ENCODE measurements around the gene SLIT3.

SLIT3 gene

GRCh38 chr5:168713051-168713450 lies 587.9 kb downstream of the SLIT3 start:
- CTCF ChIA-PET = no interaction called here
- POLR2A ChIA-PET = no interaction called here
- DNase-seq (ENCODE audit: extremely low spot score) = no peak
- no peak for TF ChIP-seq PKNOX1 (IDR thresholded peaks at IDR 0.05)
- TF ChIP-seq L3MBTL2 (conservative IDR thresholded peaks at IDR 0.05) = no peak
- no peak for TF ChIP-seq BHLHE40 (IDR thresholded peaks at IDR 0.05; ENCODE audit: borderline replicate concordance)
- no peak for TF ChIP-seq LEF1 (IDR thresholded peaks at IDR 0.05; ENCODE audit: borderline replicate concordance)
- no peak for TF ChIP-seq FOXM1 (IDR thresholded peaks at IDR 0.05; ENCODE audit: borderline replicate concordance)
- no peak for TF ChIP-seq TARDBP (IDR thresholded peaks at IDR 0.05)
- TF ChIP-seq SP1 (IDR thresholded peaks at IDR 0.05) = no peak
- TF ChIP-seq FOXA1 (IDR thresholded peaks at IDR 0.05) = no peak
- TF ChIP-seq ELF4 (IDR thresholded peaks at IDR 0.05) = no peak
- no peak for TF ChIP-seq ZNF384 (IDR thresholded peaks at IDR 0.05)
- TF ChIP-seq CTBP1 (IDR thresholded peaks at IDR 0.05; ENCODE audit: borderline replicate concordance) = no peak
- no peak for TF ChIP-seq ARNT (IDR thresholded peaks at IDR 0.05)
- TF ChIP-seq HDGF (IDR thresholded peaks at IDR 0.05; ENCODE audit: borderline replicate concordance) = no peak
- no peak for TF ChIP-seq FOXK2 (IDR thresholded peaks at IDR 0.05)
- TF ChIP-seq NFRKB (IDR thresholded peaks at IDR 0.05) = no peak
- no peak for TF ChIP-seq SUZ12 (IDR thresholded peaks at IDR 0.05)

- no peak for TF ChIP-seq ELF4 (IDR thresholded peaks at IDR 0.05)
- no peak for TF ChIP-seq L3MBTL2 (conservative IDR thresholded peaks at IDR 0.05)
- no peak for TF ChIP-seq BHLHE40 (IDR thresholded peaks at IDR 0.05; ENCODE audit: borderline replicate concordance)
- no peak for TF ChIP-seq SP1 (IDR thresholded peaks at IDR 0.05)
- TF ChIP-seq CTBP1 (IDR thresholded peaks at IDR 0.05; ENCODE audit: borderline replicate concordance) = no peak
- TF ChIP-seq SUZ12 (IDR thresholded peaks at IDR 0.05) = no peak
- no peak for TF ChIP-seq ZNF384 (IDR thresholded peaks at IDR 0.05)
- no peak for TF ChIP-seq HDGF (IDR thresholded peaks at IDR 0.05; ENCODE audit: borderline replicate concordance)
- TF ChIP-seq FOXM1 (IDR thresholded peaks at IDR 0.05; ENCODE audit: borderline replicate concordance) = no peak
- TF ChIP-seq TARDBP (IDR thresholded peaks at IDR 0.05) = no peak
- TF ChIP-seq ARNT (IDR thresholded peaks at IDR 0.05) = no peak
- no peak for TF ChIP-seq LEF1 (IDR thresholded peaks at IDR 0.05; ENCODE audit: borderline replicate concordance)
- no peak for TF ChIP-seq PKNOX1 (IDR thresholded peaks at IDR 0.05)
- TF ChIP-seq FOXA1 (IDR thresholded peaks at IDR 0.05) = no peak
- TF ChIP-seq NFRKB (IDR thresholded peaks at IDR 0.05) = no peak
- no peak for TF ChIP-seq FOXK2 (IDR thresholded peaks at IDR 0.05)
- no peak for DNase-seq (ENCODE audit: extremely low spot score)
- ChIA-PET CTCF (no interaction called here), POLR2A (no interaction called here)
Measured at GRCh38 chr5:168712280-168712924, 588.5 kb downstream of the SLIT3 start.

GRCh38 chr5:168710706-168711105 lies 590.2 kb downstream of the SLIT3 start:
- ChIA-PET CTCF (no interaction called here), POLR2A (no interaction called here)
- TF ChIP-seq SP1 (IDR thresholded peaks at IDR 0.05) = no peak
- no peak for TF ChIP-seq FOXA1 (IDR thresholded peaks at IDR 0.05)
- no peak for TF ChIP-seq TARDBP (IDR thresholded peaks at IDR 0.05)
- no peak for TF ChIP-seq HDGF (IDR thresholded peaks at IDR 0.05; ENCODE audit: borderline replicate concordance)
- no peak for TF ChIP-seq SUZ12 (IDR thresholded peaks at IDR 0.05)
- TF ChIP-seq PKNOX1 (IDR thresholded peaks at IDR 0.05) = no peak
- TF ChIP-seq L3MBTL2 (conservative IDR thresholded peaks at IDR 0.05) = no peak
- no peak for TF ChIP-seq ZNF384 (IDR thresholded peaks at IDR 0.05)
- TF ChIP-seq ARNT (IDR thresholded peaks at IDR 0.05) = no peak
- TF ChIP-seq CTBP1 (IDR thresholded peaks at IDR 0.05; ENCODE audit: borderline replicate concordance) = no peak
- no peak for DNase-seq (ENCODE audit: extremely low spot score)

- DNase-seq (ENCODE audit: extremely low spot score) = no peak
- ChIA-PET POLR2A (no interaction called here), CTCF (interaction anchor here (1.6 kb wide), 1 partner anchor 40 kb away, joined by 6 read pairs; no protein-coding TSS in a partner anchor)
- no peak for TF ChIP-seq TARDBP (IDR thresholded peaks at IDR 0.05)
- no peak for TF ChIP-seq CTBP1 (IDR thresholded peaks at IDR 0.05; ENCODE audit: borderline replicate concordance)
- TF ChIP-seq FOXK2 (IDR thresholded peaks at IDR 0.05) = no peak
- no peak for TF ChIP-seq ELF4 (IDR thresholded peaks at IDR 0.05)
- TF ChIP-seq BHLHE40 (IDR thresholded peaks at IDR 0.05; ENCODE audit: borderline replicate concordance) = no peak
- no peak for TF ChIP-seq NFRKB (IDR thresholded peaks at IDR 0.05)
- TF ChIP-seq FOXM1 (IDR thresholded peaks at IDR 0.05; ENCODE audit: borderline replicate concordance) = no peak
- no peak for TF ChIP-seq SUZ12 (IDR thresholded peaks at IDR 0.05)
- no peak for TF ChIP-seq SP1 (IDR thresholded peaks at IDR 0.05)
- no peak for TF ChIP-seq PKNOX1 (IDR thresholded peaks at IDR 0.05)
- TF ChIP-seq FOXA1 (IDR thresholded peaks at IDR 0.05) = no peak
- TF ChIP-seq LEF1 (IDR thresholded peaks at IDR 0.05; ENCODE audit: borderline replicate concordance) = no peak
- TF ChIP-seq L3MBTL2 (conservative IDR thresholded peaks at IDR 0.05) = no peak
Measured at GRCh38 chr5:168707716-168708695, 592.9 kb downstream of the SLIT3 start.
